Activated effector memory CD4-positive, alpha-beta T cell treated with anti-CD3 and anti-CD28 coated beads, Interleukin-2, amount 50 U/mL, for 16 hours (primary cell): Measurements from ENCODE around the gene COL6A6.

Experiments
- DNase-seq: peaks from one replicate; pipeline ENCODE4 v3.0.0-alpha.2; 2020

The COL6A6 gene

DNA sequence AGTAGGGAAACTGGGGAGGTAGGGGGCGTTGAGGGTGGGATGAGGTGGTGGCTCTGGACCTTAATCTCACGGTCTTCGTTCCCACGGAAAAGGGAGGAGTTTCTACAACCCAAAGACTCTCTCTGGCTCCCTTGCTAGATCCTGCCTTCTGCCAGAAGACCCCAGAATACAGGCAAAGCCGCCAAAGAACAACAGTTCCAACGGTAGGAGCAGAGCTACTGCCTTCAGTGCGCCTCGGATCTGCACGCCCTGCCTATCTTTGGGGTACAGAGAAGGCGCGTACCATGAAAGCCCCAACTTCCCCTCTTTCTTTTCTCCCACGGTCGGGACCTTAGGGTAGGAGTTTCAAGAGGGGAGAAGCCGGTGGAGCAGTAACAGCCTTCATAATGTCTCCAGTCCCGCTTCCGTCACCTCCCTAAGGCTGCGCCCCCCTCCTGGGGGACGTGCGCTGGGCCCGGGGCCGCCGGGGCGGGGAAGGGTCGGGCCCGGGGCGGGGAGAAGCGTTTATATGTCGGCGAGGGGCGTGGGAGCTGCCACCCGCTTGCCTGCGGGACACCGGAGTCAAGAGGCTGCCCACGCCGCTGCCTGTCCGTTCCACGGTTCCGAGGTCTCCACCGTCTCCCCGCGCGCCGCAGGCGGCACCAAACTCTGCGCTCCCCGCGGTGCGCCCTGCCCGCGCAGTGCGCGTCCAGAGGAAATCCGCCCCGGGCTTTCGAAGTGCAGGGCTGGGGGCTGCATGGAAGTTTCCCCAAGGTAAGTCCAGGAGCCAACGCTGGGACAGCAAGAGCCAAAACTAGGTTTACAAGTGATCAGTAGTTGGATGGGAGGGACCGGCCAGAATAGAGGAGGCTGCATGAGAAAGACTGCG is at the start of gene COL6A6:
COL6A6 (plus strand) TSS at position 533 of the 868 bp plus-strand sequence. CDS start 43,188 bp downstream, outside the sequence.
- DNase-seq = no peak

GRCh38 chr3:130468311-130468710 is 48.7 kb upstream of the COL6A6 start:
- no peak for DNase-seq

- DNase-seq = no peak
Measured at GRCh38 chr3:130470126-130470525, 46.9 kb upstream of the COL6A6 start.

DNA sequence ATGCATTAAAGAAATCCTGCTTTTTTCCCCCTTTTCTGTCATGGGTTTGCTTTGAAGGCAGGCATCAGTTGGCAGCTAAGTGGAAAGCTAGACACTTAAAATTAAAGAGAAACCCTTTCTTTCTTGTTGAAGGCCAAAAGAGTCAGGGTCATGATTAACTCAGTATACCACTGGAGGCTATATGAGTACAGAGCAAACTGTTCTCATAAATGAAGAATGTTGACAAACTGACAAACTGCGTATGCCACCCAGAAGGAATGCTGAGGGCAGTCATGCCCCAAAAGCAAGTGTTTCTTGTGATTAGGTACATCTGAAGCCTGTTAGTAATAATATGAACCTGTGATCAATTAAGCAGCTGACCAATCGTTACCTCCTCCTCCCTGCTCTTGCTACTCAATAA is 43.6 kb upstream of the COL6A6 start:
- DNase-seq = no peak

- no peak for DNase-seq
Measured at GRCh38 chr3:130480736-130481135, 36.2 kb upstream of the COL6A6 start.

- DNase-seq = no peak
Measured at GRCh38 chr3:130488288-130488687, 28.7 kb upstream of the COL6A6 start.

- no peak for DNase-seq
Measured at GRCh38 chr3:130488769-130489450, 28.1 kb upstream of the COL6A6 start.

DNA sequence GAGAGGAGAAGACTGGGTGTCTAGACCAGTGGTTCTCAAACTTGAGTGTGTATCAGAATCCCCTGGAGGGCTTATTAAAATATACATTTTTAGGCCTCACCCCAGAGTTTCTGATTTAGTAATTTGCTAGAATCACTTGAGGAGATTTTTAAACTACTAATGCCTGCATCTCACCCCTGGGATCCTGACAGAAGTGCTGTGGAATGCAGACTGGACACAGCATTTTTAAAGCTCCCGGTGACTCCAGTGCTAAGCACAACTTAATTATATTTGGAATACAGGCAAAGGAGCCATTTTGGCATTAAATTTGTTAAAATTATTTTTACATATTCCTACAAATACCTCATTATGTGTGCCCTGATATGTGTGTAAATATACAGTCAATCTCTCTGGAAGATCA is 26.7 kb upstream of the COL6A6 start:
- no peak for DNase-seq

- DNase-seq = no peak
Measured at GRCh38 chr3:130491431-130491830, 25.5 kb upstream of the COL6A6 start.

- DNase-seq = no peak
Measured at GRCh38 chr3:130504701-130505100, 12.3 kb upstream of the COL6A6 start.

DNA sequence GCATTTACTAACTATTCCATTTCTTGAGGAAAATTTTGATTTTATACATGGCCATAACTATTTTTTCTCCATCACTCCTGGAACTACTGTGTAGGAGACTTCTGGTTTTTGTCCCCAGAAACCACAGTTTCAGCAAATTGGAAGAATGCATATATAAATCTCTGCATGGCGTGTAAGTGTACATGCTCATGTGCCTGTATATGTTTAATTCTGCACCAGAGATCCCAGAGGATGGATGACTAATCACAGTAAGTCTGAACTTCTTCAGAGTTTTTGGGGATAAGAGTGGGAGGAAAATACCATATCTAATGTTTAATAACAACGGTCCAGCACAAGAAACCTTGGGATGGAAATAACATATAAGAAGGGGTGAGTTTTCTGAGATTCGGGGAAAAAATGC is 10.9 kb upstream of the COL6A6 start:
- DNase-seq = no peak

DNA sequence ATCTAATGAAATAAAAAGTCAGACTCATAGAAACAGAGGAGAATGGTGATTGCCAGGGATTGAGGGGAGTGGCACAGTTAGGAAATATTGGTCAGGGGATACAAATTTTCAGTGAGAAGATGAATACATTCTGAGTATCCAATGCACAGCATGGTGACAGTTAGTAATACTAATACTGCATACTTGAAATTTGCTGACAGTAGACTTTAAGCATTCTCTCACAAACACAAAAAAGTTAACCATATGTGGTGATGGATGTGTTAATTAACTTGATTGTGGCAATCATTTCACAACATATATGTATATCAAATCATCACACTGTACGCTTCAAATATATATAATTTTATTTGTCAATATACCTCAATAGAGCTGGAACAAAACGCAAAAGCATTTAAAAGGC is 9.2 kb upstream of the COL6A6 start:
- DNase-seq = no peak

- no peak for DNase-seq
Measured at GRCh38 chr3:130509008-130509407, 8.0 kb upstream of the COL6A6 start.

GRCh38 chr3:130514681-130515080 is 2.3 kb upstream of the COL6A6 start:
- no peak for DNase-seq

GRCh38 chr3:130515755-130516154 is 1.2 kb upstream of the COL6A6 start:
- no peak for DNase-seq

- no peak for DNase-seq
Measured at GRCh38 chr3:130517602-130518001, 625 bp downstream of the COL6A6 start.

DNA sequence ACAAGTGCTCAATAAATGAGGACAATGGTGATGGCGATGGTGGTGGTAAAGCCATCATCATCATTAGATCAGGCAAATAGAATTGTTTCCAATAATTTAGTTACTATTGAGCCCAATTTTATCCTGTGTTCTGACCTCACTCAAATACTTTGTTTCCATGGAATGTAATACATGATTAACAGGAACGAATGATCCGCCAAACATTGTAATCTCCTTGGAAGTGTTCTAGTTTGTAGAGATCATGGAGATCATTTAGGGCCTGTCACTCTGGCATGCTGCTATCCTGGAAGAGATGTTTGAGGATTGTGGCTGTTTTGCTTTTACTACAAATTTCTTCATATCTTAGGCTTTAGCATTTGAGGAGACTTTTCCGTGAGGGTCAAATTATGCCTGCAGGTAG is 2.8 kb downstream of the COL6A6 start:
- DNase-seq = no peak

- DNase-seq = no peak
Measured at GRCh38 chr3:130522399-130522798, 5.4 kb downstream of the COL6A6 start.

GRCh38 chr3:130527426-130527825 is 10.4 kb downstream of the COL6A6 start:
- no peak for DNase-seq

GRCh38 chr3:130528120-130528519 is 11.1 kb downstream of the COL6A6 start:
- DNase-seq = no peak

- DNase-seq = no peak
Measured at GRCh38 chr3:130529486-130530215, 12.7 kb downstream of the COL6A6 start.

GRCh38 chr3:130533247-130533646 is 16.3 kb downstream of the COL6A6 start:
- no peak for DNase-seq

DNA sequence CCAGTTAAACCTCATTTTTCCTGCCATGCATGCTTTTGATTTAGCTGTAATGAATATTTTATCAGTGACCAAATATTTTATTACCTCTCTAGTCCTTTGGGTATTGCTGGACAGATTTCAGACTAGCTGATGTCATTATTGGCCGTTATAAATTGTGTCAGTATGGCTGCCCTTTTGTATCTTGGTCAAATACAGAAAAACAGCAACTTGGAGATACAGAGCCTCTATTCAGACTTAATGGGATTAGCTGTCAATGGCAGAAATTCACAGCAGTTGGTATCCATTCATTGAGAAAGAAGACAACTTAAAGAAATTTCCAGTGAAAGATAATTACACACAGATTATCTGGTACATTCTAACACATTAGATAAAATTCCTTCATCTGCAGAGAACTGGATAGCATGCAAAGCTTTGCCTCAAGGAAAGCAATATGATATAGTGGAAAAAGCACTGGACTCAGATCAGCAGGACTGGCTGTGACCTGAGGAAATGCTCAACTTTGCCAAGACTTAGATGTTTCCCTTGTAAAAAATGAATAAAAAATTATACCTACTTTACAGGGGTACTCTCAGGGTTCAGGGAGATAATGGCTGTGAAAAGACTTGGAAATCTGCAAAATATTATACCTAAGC is 20.8 kb downstream of the COL6A6 start:
- no peak for DNase-seq
